CD4-positive, alpha-beta memory T cell (primary cell): Measurements from ENCODE around the gene NQO1. TPM values are rescaled to one million over a fixed set of nuclear protein-coding genes. Genes with fewer than 3 reads are reported as not detected.

Experiments
- CTCF ChIA-PET: fragments of 350-600 bp; sonication (Branson Sonifier 250); formaldehyde crosslinking; loops from one replicate; lab custom pipeline; 2021; ENCODE audit warnings: inconsistent platforms; ENCODE audit not compliant: partially characterized antibody; lab: Charles Lee
- POLR2A ChIA-PET: fragments of 350-600 bp; sonication (Branson Sonifier 250); formaldehyde crosslinking; loops from one replicate; lab custom pipeline; 2021; ENCODE audit not compliant: partially characterized antibody; lab: Charles Lee
- DNase-seq, 5 donors: peaks; one replicate each; pipeline versions ENCODE4 v3.0.0 to v3.0.0-alpha.2; 2020 to 2022; ENCODE audit warnings: mixed read lengths in 1 of 5
- H3K27ac ChIP-seq: one replicate; pipeline ENCODE4 v1.7.0; 2013; ENCODE audit warnings: low read depth, low read length
- H3K27me3 ChIP-seq: 2 replicates; pipeline ENCODE4 v1.7.0; 2013; ENCODE audit warnings: mild to moderate bottlenecking, low read length, moderate library complexity; ENCODE audit not compliant: insufficient read depth
- H3K36me3 ChIP-seq: 2 replicates; pipeline ENCODE4 v1.7.0; 2013; ENCODE audit warnings: mild to moderate bottlenecking, low read length, moderate library complexity; ENCODE audit not compliant: insufficient read depth
- H3K4me1 ChIP-seq: 2 replicates; pipeline ENCODE4 v1.7.0; 2013; ENCODE audit warnings: mild to moderate bottlenecking, low read length, moderate library complexity; ENCODE audit not compliant: insufficient read depth
- H3K4me3 ChIP-seq, 2 donors: one replicate each; pipeline ENCODE4 v1.7.0; 2013; ENCODE audit warnings: low read length in 2 of 2, mild to moderate bottlenecking in 1 of 2
- H3K9me3 ChIP-seq, 2 donors: one replicate each; pipeline ENCODE4 v1.7.0; 2013; ENCODE audit warnings: low read length in 2 of 2, control low read depth in 1 of 2; ENCODE audit not compliant: control insufficient read depth in 1 of 2
- H3K27ac Mint-ChIP-seq, 7 donors: one replicate each; pipeline ENCODE4 v1.8.0; 2020 to 2021; ENCODE audit warnings: mixed read lengths in 7 of 7, mild to moderate bottlenecking in 6 of 7, inconsistent platforms in 3 of 7, moderate library complexity in 3 of 7
- H3K27me3 Mint-ChIP-seq, 2 donors: one replicate each; pipeline ENCODE4 v1.8.0; 2020 to 2021; ENCODE audit warnings: mixed read lengths in 2 of 2
- H3K36me3 Mint-ChIP-seq, 2 donors: one replicate each; pipeline ENCODE4 v1.8.0; 2020 to 2021; ENCODE audit warnings: mixed read lengths in 2 of 2, inconsistent platforms in 1 of 2, mild to moderate bottlenecking in 1 of 2
- H3K4me1 Mint-ChIP-seq, 4 donors: one replicate each; pipeline ENCODE4 v1.8.0; 2020 to 2021; ENCODE audit warnings: mixed read lengths in 4 of 4, mild to moderate bottlenecking in 1 of 4
- H3K4me3 Mint-ChIP-seq, 8 donors: one replicate each; pipeline ENCODE4 v1.8.0; 2020 to 2021; ENCODE audit warnings: mixed read lengths in 8 of 8, mild to moderate bottlenecking in 7 of 8, moderate library complexity in 6 of 8, inconsistent platforms in 3 of 8
- H3K9me3 Mint-ChIP-seq, 8 donors: one replicate each; pipeline ENCODE4 v1.8.0; 2020 to 2021; ENCODE audit warnings: mixed read lengths in 8 of 8, mild to moderate bottlenecking in 5 of 8, inconsistent platforms in 3 of 8, moderate library complexity in 1 of 8
- intact Hi-C: fragments of 100-400 bp; cut with micrococcal nuclease; formaldehyde crosslinking; loops from one replicate; pipeline ENCODE4 v1.15.1; 2023
- polyA plus RNA-seq, 2 donors: library from polyadenylated mRNA; unstranded; fragments of 300-500 nt; fragmentation: Illumina TruSeq; gene quantifications; one replicate each; pipeline ENCODE4 v1.2.3, GENCODE V29; 2021
- total RNA-seq, 2 experiments: library from RNA; stranded (reverse); gene quantifications; one replicate each; pipeline ENCODE4 v1.2.3, GENCODE V29; 2021

Gene NQO1
- total and polyA plus RNA-seq, 4 experiments from 2014 or later = 4.8 to 8.6 (median 5.7) TPM

- Mint-ChIP-seq H3K4me3 (no peak overlapping the region), H3K9me3 (no peaks in the 10 kb centered on the region), H3K27me3 (no peaks in the 10 kb centered on the region), H3K4me1 (no peaks in the 10 kb centered on the region), H3K27ac (no peak overlapping the region), H3K36me3 (no peaks in the 10 kb centered on the region)
- Histone ChIP-seq H3K4me3 (no peak overlapping the region), H3K27ac (no peak overlapping the region), H3K9me3 (no peaks in the 10 kb centered on the region), H3K4me1 (no peaks in the 10 kb centered on the region), H3K27me3 (no peaks in the 10 kb centered on the region), H3K36me3 (no peaks in the 10 kb centered on the region)
- CTCF ChIA-PET = interaction anchor here (0.6 to 2.6 kb wide), 4 partner anchors 9 to 77 kb away, joined by 3 to 12 read pairs (median 4); partner anchors contain the start of gene NOB1
- POLR2A ChIA-PET = interaction anchor here (0.9 to 1.0 kb wide), 2 partner anchors 8 to 36 kb away, joined by 4 to 6 read pairs; partner anchors contain the start of genes NOB1 and NQO1
- intact Hi-C loops = no loop called here
- no peak for DNase-seq
These were observed 8.1 kb downstream of the NQO1 start for GRCh38 chr16:69718111-69718764.

- Histone ChIP-seq H3K27ac (no peak overlapping the region), H3K36me3 (no peaks in the 10 kb centered on the region), H3K4me3 (no peak overlapping the region), H3K4me1 (no peaks in the 10 kb centered on the region), H3K27me3 (no peaks in the 10 kb centered on the region), H3K9me3 (no peaks in the 10 kb centered on the region)
- intact Hi-C loops = no loop called here
- no peaks in the 10 kb centered on the region for H3K9me3 Mint-ChIP-seq
- no peak for DNase-seq
- H3K36me3 Mint-ChIP-seq = no peaks in the 10 kb centered on the region
- H3K4me3 Mint-ChIP-seq = no peak overlapping the region
- ChIA-PET CTCF (interaction anchor here (1.3 to 2.6 kb wide), 2 partner anchors 38 to 79 kb away, joined by 3 to 12 read pairs; partner anchors contain the start of gene NOB1), POLR2A (interaction anchor here (0.9 to 1.0 kb wide), 2 partner anchors 9 to 37 kb away, joined by 4 to 6 read pairs; partner anchors contain the start of genes NOB1 and NQO1)
- no peaks in the 10 kb centered on the region for H3K27me3 Mint-ChIP-seq
- no peaks in the 10 kb centered on the region for H3K4me1 Mint-ChIP-seq
- H3K27ac Mint-ChIP-seq = no peak overlapping the region
These were observed 9.3 kb downstream of the NQO1 start for GRCh38 chr16:69717066-69717465.

GRCh38 chr16:69712914-69713581, 13.3 kb downstream of the NQO1 start:
- ChIA-PET CTCF (interaction anchor here (0.9 to 8.0 kb wide), 3 partner anchors 11 to 43 kb away, joined by 3 to 139 read pairs (median 3); partner anchors contain the start of gene NOB1), POLR2A (interaction anchor here (0.6 to 1.3 kb wide), 3 partner anchors 10 to 287 kb away, joined by 3 to 6 read pairs (median 5); partner anchors contain the start of gene NQO1)
- H3K27me3 Mint-ChIP-seq = no peaks in the 10 kb centered on the region
- intact Hi-C loops = no loop called here
- no peak overlapping the region for H3K4me3 ChIP-seq
- H3K27ac ChIP-seq = no peak overlapping the region
- H3K36me3 Mint-ChIP-seq = no peaks in the 10 kb centered on the region
- H3K27ac Mint-ChIP-seq = peak overlapping the region in 1 of 7 donors; percentile 47
- H3K9me3 ChIP-seq = no peaks in the 10 kb centered on the region
- peaks cover 0 to 4% (median 2%) of the 10 kb centered on the region in 4 donors for H3K4me1 Mint-ChIP-seq
- no peaks in the 10 kb centered on the region for H3K9me3 Mint-ChIP-seq
- H3K4me3 Mint-ChIP-seq = no peak overlapping the region
- no peaks in the 10 kb centered on the region for H3K27me3 ChIP-seq
- no peaks in the 10 kb centered on the region for H3K36me3 ChIP-seq
- DNase-seq = no peak
- H3K4me1 ChIP-seq = peaks cover 6% of the 10 kb centered on the region

- Mint-ChIP-seq H3K4me1 (peaks cover 0 to 4% (median 2%) of the 10 kb centered on the region in 4 donors), H3K36me3 (no peaks in the 10 kb centered on the region), H3K4me3 (no peak overlapping the region), H3K27ac (peak overlapping the region in 1 of 7 donors; percentile 19), H3K27me3 (no peaks in the 10 kb centered on the region), H3K9me3 (no peaks in the 10 kb centered on the region)
- CTCF ChIA-PET = interaction anchor here (1.2 to 8.0 kb wide), 3 partner anchors 14 to 55 kb away, joined by 4 to 139 read pairs (median 48); partner anchors contain the start of genes NOB1 and NQO1
- no peaks in the 10 kb centered on the region for H3K27me3 ChIP-seq
- H3K36me3 ChIP-seq = no peaks in the 10 kb centered on the region
- POLR2A ChIA-PET = interaction anchor here (0.9 kb wide), 1 partner anchor 42 kb away, joined by 5 read pairs; the partner anchor contains the start of gene NOB1
- intact Hi-C loops = no loop called here
- H3K4me3 ChIP-seq = no peak overlapping the region
- H3K27ac ChIP-seq = no peak overlapping the region
- no peaks in the 10 kb centered on the region for H3K9me3 ChIP-seq
- no peak for DNase-seq
- H3K4me1 ChIP-seq = peaks cover 6% of the 10 kb centered on the region
These were observed 14.1 kb downstream of the NQO1 start for GRCh38 chr16:69712277-69712676.

- no peaks in the 10 kb centered on the region for H3K36me3 ChIP-seq
- ChIA-PET POLR2A (interaction anchor here (0.9 to 5.5 kb wide), 3 partner anchors 43 to 50 kb away, joined by 4 to 41 read pairs (median 5); partner anchors contain the start of gene NOB1), CTCF (interaction anchor here (1.2 to 8.0 kb wide), 3 partner anchors 15 to 56 kb away, joined by 4 to 139 read pairs (median 48); partner anchors contain the start of genes NOB1 and NQO1)
- no peaks in the 10 kb centered on the region for H3K27me3 Mint-ChIP-seq
- no peaks in the 10 kb centered on the region for H3K27me3 ChIP-seq
- no peak overlapping the region for H3K4me3 Mint-ChIP-seq
- H3K9me3 ChIP-seq = no peaks in the 10 kb centered on the region
- H3K27ac ChIP-seq = no peak overlapping the region
- no peak overlapping the region for H3K4me3 ChIP-seq
- H3K4me1 Mint-ChIP-seq = peaks cover 0 to 4% (median 2%) of the 10 kb centered on the region in 4 donors
- no peak for DNase-seq
- H3K4me1 ChIP-seq = peaks cover 6% of the 10 kb centered on the region
- peaks cover 0 to 4% of the 10 kb centered on the region in 2 donors for H3K36me3 Mint-ChIP-seq
- no peaks in the 10 kb centered on the region for H3K9me3 Mint-ChIP-seq
- no peak overlapping the region for H3K27ac Mint-ChIP-seq
- intact Hi-C loops = no loop called here
These were observed 15.1 kb downstream of the NQO1 start for GRCh38 chr16:69711115-69711740.

GRCh38 chr16:69709456-69710084, 16.8 kb downstream of the NQO1 start:
- H3K9me3 ChIP-seq = no peaks in the 10 kb centered on the region
- no peak overlapping the region for H3K4me3 ChIP-seq
- H3K27ac Mint-ChIP-seq = peak overlapping the region in 6 of 7 donors; percentile 0 to 70 (median 38)
- POLR2A ChIA-PET = interaction anchor here (0.6 to 5.5 kb wide), 3 partner anchors 16 to 53 kb away, joined by 3 to 41 read pairs (median 7); partner anchors contain the start of genes NOB1 and NQO1
- H3K27me3 ChIP-seq = no peaks in the 10 kb centered on the region
- CTCF ChIA-PET = interaction anchor here (0.7 to 8.0 kb wide), 15 partner anchors 9 to 313 kb away, joined by 3 to 139 read pairs (median 4); partner anchors contain the start of genes NOB1, NQO1 and WWP2
- no peaks in the 10 kb centered on the region for H3K9me3 Mint-ChIP-seq
- H3K4me1 ChIP-seq = peaks cover 6% of the 10 kb centered on the region
- H3K36me3 Mint-ChIP-seq = peaks cover 0 to 4% of the 10 kb centered on the region in 2 donors
- H3K4me3 Mint-ChIP-seq = no peak overlapping the region
- no peaks in the 10 kb centered on the region for H3K36me3 ChIP-seq
- H3K4me1 Mint-ChIP-seq = peaks cover 0 to 4% (median 2%) of the 10 kb centered on the region in 4 donors
- DNase-seq = peak in 4 of 5 donors; percentile 49 to 60 (median 58)
- intact Hi-C loops = loop anchor here (1.0 to 5.0 kb wide), 4 partner anchors 17 to 312 kb away; partner anchors contain the start of genes NOB1 and NQO1
- no peak overlapping the region for H3K27ac ChIP-seq
- H3K27me3 Mint-ChIP-seq = no peaks in the 10 kb centered on the region
